Panc1 (cell line): ENCODE results near the gene ZNF107. TPM values are rescaled to one million over a fixed set of nuclear protein-coding genes. Genes with fewer than 3 reads are reported as not detected.

Source experiments
- ATAC-seq: fragments of 200-7000 bp; cut with Tn5 transposase; 2 replicates; pipeline ENCODE4 v1.9.1; 2020; ENCODE audit warnings: mild to moderate bottlenecking, moderate library complexity
- BruUV-seq: library from RNA; stranded (reverse); fragments of 400-500 nt; replicated peaks from 2 replicates; lab custom pipeline; 2021; lab: Mats Ljungman, UMichigan
- CTCF ChIA-PET: fragments of 300-600 bp; sonication (Branson Sonifier 250); formaldehyde crosslinking; loops from one replicate; lab custom pipeline; 2022; ENCODE audit warnings: antibody characterized with exemption; lab: Charles Lee
- POLR2A ChIA-PET: fragments of 300-600 bp; sonication (Branson Sonifier 250); formaldehyde crosslinking; loops from one replicate; lab custom pipeline; 2022; ENCODE audit warnings: antibody characterized with exemption; lab: Charles Lee
- DNase-seq: peaks from one replicate; pipeline ENCODE4 v3.0.0-alpha.2; 2010; ENCODE audit warnings: low read depth, low spot score
- H3K27ac ChIP-seq: 2 replicates; pipeline ENCODE4 v1.5.1; 2011; ENCODE audit warnings: mild to moderate bottlenecking, low read length, inconsistent platforms
- H3K27me3 ChIP-seq: fragments of 200-500 bp; sonication (Bioruptor generic); 2 replicates; pipeline ENCODE4 v1.6.0; 2014; ENCODE audit warnings: low read length, inconsistent platforms; ENCODE audit not compliant: control insufficient read depth, insufficient read depth
- H3K36me3 ChIP-seq: fragments of 200-500 bp; sonication (Bioruptor generic); 2 replicates; pipeline ENCODE4 v1.5.1; 2014; ENCODE audit warnings: inconsistent platforms, mild to moderate bottlenecking, low read length, moderate library complexity; ENCODE audit not compliant: control insufficient read depth, insufficient read depth
- H3K4me1 ChIP-seq: 2 replicates; pipeline ENCODE4 v1.5.1; 2011; ENCODE audit warnings: inconsistent platforms, mild to moderate bottlenecking, low read length, moderate library complexity; ENCODE audit not compliant: control insufficient read depth, insufficient read depth
- H3K4me3 ChIP-seq, 2 experiments: 2 replicates each; pipeline ENCODE4 v1.5.1; 2011 to 2012; ENCODE audit warnings: low read depth in 2 of 2, low read length in 2 of 2, mild to moderate bottlenecking in 2 of 2, inconsistent platforms in 1 of 2, moderate library complexity in 1 of 2
- H3K9me3 ChIP-seq: fragments of 200-500 bp; sonication (Bioruptor generic); 2 replicates; pipeline ENCODE4 v1.5.1; 2014; ENCODE audit warnings: low read depth, mild to moderate bottlenecking, inconsistent platforms, low read length, moderate library complexity; ENCODE audit not compliant: control insufficient read depth, insufficient read depth
- CTCF ChIP-seq: fragments of 450-650 bp; IDR thresholded peaks from 2 replicates; pipeline ENCODE4 v1.5.1; 2017; ENCODE audit warnings: mild to moderate bottlenecking
- POLR2AphosphoS5 ChIP-seq: IDR thresholded peaks from 2 replicates; pipeline ENCODE4 v1.6.1; 2012; ENCODE audit warnings: mild to moderate bottlenecking, low read depth, low read length, moderate library complexity
- SIN3A ChIP-seq: IDR thresholded peaks from 2 replicates; pipeline ENCODE4 v1.6.1; 2012; ENCODE audit warnings: low read depth, mild to moderate bottlenecking, low read length, moderate library complexity, borderline replicate concordance; ENCODE audit not compliant: insufficient read depth
- TCF7L2 ChIP-seq: IDR thresholded peaks from 2 replicates; pipeline ENCODE4 v1.6.1; 2011; ENCODE audit warnings: mild to moderate bottlenecking, low read depth, low read length, inconsistent platforms
- in situ Hi-C: cut with HindIII; loops from 2 replicates; pipeline ENCODE4 v1.10.0; 2016; ENCODE audit warnings: low sequenced_read_pairs, low pct_unique_long_range_greater_than_20kb
- intact Hi-C: fragments of 100-400 bp; cut with micrococcal nuclease; formaldehyde crosslinking; loops from one replicate; pipeline ENCODE4 v1.10.0; 2022; ENCODE audit not compliant: unreplicated experiment
- total RNA-seq: library from RNA; stranded (reverse); gene quantifications from one replicate; pipeline ENCODE4 v1.2.1, GENCODE V29; 2021; ENCODE audit not compliant: unreplicated experiment
- TF ChIP-seq, protein P1 (sequence below), 2 experiments: IDR thresholded peaks; 2 replicates each; pipeline ENCODE4 v1.6.1; 2011 to 2012; ENCODE audit warnings: low read depth in 2 of 2, control low read depth in 1 of 2, low read length in 1 of 2, mild to moderate bottlenecking in 1 of 2, moderate library complexity in 1 of 2; ENCODE audit not compliant: insufficient read depth in 1 of 2

ZNF107 gene
- total RNA-seq, 1 experiment from 2014 or later = 11.1 TPM

DNA sequence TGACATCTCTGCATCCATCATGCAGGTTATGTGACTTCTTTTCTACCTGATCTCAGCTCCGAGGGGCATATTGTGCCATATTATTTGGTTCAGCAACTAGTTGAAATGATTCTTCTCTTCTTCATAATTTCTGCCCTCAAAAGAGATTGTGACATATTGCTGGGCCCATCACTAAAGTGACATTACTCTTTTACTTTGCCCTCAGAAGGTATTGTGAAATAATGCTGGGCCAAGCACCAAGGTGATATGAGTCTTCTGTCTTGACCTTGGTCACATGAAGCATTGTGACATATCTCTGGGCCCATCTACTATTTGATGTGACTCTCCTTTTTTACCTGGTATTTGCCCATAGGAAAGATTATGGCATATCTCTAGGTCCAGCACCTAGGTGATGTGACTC, 33.9 kb upstream of the ZNF107 start:
- H3K4me3 ChIP-seq = no peak overlapping the region
- TF ChIP-seq TCF7L2 (no peak), POLR2AphosphoS5 (no peak), SIN3A (no peak), CTCF (no peak)
- TF ChIP-seq, protein P1, sequence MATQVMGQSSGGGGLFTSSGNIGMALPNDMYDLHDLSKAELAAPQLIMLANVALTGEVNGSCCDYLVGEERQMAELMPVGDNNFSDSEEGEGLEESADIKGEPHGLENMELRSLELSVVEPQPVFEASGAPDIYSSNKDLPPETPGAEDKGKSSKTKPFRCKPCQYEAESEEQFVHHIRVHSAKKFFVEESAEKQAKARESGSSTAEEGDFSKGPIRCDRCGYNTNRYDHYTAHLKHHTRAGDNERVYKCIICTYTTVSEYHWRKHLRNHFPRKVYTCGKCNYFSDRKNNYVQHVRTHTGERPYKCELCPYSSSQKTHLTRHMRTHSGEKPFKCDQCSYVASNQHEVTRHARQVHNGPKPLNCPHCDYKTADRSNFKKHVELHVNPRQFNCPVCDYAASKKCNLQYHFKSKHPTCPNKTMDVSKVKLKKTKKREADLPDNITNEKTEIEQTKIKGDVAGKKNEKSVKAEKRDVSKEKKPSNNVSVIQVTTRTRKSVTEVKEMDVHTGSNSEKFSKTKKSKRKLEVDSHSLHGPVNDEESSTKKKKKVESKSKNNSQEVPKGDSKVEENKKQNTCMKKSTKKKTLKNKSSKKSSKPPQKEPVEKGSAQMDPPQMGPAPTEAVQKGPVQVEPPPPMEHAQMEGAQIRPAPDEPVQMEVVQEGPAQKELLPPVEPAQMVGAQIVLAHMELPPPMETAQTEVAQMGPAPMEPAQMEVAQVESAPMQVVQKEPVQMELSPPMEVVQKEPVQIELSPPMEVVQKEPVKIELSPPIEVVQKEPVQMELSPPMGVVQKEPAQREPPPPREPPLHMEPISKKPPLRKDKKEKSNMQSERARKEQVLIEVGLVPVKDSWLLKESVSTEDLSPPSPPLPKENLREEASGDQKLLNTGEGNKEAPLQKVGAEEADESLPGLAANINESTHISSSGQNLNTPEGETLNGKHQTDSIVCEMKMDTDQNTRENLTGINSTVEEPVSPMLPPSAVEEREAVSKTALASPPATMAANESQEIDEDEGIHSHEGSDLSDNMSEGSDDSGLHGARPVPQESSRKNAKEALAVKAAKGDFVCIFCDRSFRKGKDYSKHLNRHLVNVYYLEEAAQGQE (IDR thresholded peaks at IDR 0.05; ENCODE audit: insufficient read depth in 1 of 2, low read depth in 2 of 2, low read length in 1 of 2) = no peak
- intact Hi-C loops (no loop called here), in situ Hi-C loops (no loop called here)
- no peaks in the 10 kb centered on the region for H3K27me3 ChIP-seq
- H3K9me3 ChIP-seq = no peaks in the 10 kb centered on the region
- ATAC-seq (no peak), DNase-seq (no peak)
- no TSS peak for BruUV-seq
- H3K27ac ChIP-seq = no peak overlapping the region
- no peaks in the 10 kb centered on the region for H3K4me1 ChIP-seq
- H3K36me3 ChIP-seq = no peaks in the 10 kb centered on the region
- POLR2A ChIA-PET = no interaction called here
- CTCF ChIA-PET = no interaction called here

DNA sequence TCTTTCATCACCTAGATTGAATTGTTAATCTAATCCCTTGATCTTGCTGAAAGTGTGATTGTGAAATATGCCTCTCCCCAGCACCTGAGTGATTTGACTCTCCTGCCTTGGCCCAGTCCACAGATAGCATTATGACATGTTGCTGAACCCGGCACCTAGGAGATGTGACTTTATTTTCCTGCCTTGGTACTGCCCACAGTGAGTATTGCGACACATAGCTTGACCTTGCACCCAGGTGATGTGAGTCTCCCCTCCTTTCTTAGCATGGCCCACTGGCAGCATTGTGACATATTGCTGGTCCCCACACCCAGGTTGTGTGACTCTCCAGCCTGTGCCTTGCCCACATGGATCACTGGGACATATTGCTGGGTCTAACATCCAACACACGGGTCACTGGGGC, 32.5 kb upstream of the ZNF107 start:
- Histone ChIP-seq H3K27ac (no peak overlapping the region), H3K4me3 (no peak overlapping the region), H3K4me1 (no peaks in the 10 kb centered on the region), H3K9me3 (no peaks in the 10 kb centered on the region), H3K36me3 (no peaks in the 10 kb centered on the region), H3K27me3 (no peaks in the 10 kb centered on the region)
- BruUV-seq = no TSS peak
- TF ChIP-seq TCF7L2 (no peak), POLR2AphosphoS5 (no peak), SIN3A (no peak), CTCF (no peak)
- TF ChIP-seq, protein P1 (IDR thresholded peaks at IDR 0.05; ENCODE audit: insufficient read depth in 1 of 2, low read depth in 2 of 2, low read length in 1 of 2) = no peak
- ChIA-PET CTCF (no interaction called here), POLR2A (no interaction called here)
- intact Hi-C loops (no loop called here), in situ Hi-C loops (no loop called here)
- ATAC-seq (no peak), DNase-seq (no peak)
